Fibroblast of skin of left quadriceps (primary cell): Measurements from ENCODE around the gene CPNE6.
"Not testable (repeated sequence)": the region's sequence is repeated elsewhere in the genome, so short reads cannot be mapped to it uniquely, and the experiment has no call there.

Experiments used
- DNase-seq, 2 experiments: peaks; one replicate each; pipeline ENCODE4 v3.0.0-alpha.2; 2013; ENCODE audit warnings: low read depth in 2 of 2

The CPNE6 gene

DNA sequence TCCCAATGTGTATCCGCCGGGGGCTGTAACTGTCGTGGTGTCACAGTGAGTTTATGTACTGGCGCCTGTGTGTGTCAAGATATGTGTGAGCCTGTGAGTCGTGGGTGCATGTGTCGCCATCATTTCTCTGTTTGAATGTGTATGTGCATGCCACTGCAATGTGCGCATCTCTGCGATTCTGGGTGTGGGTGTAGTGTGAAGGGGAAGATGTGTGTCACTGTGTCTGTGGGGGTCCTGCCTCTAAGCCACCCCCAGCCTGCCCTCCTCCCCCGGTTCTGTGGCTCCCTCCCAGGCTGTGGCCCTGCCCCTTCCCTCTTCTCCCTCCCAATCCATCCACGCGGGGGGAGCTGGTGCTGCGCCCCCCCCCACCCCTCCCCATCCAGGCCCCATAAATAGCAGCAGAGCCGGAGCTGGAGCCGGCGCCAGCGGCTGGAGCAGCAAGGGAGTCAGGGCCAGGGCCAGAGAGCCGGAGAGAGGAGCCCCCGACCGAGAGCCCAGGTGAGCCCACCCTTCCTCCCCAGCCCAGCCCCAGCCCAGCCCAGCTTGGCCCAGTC lies at the start of gene CPNE6:
Gene CPNE6, plus strand, starts transcription at position 419 of the 554 bp plus-strand sequence. CDS start 1,375 bp downstream, outside the sequence.
- no peak for DNase-seq

DNA sequence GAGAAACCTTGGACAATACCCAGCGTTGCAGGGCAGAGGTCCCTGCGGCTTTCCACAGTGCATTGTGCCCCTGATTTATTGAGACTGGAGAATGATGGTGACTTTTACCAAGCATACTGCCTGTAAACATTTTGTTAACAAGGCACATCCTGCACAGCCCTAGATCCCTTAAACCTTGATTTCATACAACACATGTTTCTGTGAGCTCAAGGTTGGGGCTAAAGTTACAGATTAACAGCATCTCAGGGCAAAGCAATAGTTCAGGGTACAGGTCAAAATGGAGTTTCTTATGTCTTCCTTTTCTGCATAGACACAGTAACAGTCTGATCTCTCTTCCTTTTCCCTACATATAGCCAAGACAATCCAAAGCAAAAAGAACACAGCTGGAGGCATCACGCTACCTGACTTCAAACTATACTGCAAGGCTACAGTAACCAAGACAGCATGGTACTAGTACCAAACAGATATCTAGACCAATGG lies 46.4 kb upstream of the CPNE6 start:
- DNase-seq = not testable (repeated sequence)

DNA sequence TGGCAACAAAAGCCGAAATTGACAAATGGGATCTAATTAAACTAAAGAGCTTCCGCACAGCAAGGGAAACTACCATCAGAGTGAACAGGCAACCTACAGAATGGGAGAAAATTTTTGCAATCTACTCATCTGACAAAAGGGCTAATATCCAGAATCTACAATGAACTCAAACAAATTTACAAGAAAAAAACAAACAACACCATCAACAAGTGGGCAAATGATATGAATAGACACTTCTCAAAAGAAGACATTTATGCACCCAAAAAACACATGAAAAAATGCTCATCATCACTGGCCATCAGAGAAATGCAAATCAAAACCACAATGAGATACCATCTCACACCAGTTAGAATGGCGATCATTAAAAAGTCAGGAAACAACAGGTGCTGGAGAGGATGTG lies 41.7 kb upstream of the CPNE6 start:
- not testable (repeated sequence) for DNase-seq

DNA sequence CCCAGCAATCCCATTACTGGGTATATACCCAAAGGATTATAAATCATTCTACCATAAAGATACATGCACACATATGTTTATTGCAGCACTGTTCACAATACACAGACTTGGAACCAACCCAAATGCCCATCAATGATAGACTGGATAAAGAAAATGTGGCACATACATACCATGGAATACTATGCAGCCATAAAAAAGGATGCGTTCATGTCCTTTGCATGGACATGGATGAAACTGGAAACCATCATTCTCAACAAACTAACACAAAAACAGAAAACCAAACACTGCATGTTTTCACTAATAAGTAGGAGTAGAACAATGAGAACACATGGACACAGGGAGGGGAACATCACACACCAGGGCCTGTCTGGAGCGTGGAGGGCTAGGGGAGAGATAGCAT lies 40.0 kb upstream of the CPNE6 start:
- not testable (repeated sequence) for DNase-seq

DNA sequence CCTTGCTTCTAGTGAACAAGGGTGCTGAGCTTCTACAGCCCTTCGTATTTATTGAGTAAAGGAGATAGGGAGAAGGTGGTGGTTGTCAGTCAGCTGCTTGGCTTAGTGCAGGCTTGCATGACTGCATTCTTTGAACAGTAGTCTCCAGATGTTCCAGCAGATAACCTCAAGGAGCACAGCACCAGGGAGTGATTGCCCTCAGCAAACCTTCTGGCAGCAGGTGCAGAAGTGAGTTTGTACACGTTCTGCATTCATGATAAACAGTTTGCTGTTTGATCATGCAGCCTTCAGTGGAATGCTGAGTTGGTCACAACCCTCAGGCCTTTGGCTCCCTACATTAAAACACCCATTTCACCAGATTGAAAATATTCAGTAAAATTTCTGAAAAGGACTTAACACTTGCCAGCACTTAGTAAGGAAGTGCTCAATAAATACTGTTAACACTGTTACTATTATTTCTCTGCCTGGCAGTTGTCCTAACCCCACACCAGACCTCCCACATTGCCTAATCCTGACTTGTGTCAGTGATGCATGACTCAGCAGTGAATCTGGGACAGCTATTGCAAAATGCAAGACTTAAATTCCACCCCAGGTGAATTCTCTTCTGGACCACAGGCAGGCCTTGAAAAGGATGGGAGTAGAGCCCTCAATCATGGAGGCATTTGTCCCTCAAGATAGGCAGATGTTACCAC lies 38.5 kb upstream of the CPNE6 start:
- peak; percentile 59 to 64 for DNase-seq

DNA sequence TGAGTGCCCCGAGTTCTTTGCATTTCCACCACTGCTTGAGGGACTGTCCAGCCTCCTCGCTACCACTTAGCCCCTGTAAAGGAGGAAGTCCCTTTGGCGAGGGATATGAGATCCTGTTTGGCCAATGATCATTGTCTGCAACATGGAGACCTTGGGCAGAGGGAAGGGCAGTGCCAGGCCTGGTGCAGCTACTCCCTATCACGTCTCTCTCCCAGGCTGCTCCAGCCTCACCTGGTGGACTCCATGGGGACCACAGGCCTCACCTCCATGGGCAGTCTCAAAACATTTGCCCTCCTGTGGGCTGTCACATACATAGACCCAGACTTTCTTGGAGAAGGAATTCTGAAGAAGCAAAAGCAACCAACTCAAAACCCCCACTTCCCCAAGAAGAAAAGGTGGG lies 35.6 kb upstream of the CPNE6 start:
- DNase-seq = not testable (repeated sequence)

DNA sequence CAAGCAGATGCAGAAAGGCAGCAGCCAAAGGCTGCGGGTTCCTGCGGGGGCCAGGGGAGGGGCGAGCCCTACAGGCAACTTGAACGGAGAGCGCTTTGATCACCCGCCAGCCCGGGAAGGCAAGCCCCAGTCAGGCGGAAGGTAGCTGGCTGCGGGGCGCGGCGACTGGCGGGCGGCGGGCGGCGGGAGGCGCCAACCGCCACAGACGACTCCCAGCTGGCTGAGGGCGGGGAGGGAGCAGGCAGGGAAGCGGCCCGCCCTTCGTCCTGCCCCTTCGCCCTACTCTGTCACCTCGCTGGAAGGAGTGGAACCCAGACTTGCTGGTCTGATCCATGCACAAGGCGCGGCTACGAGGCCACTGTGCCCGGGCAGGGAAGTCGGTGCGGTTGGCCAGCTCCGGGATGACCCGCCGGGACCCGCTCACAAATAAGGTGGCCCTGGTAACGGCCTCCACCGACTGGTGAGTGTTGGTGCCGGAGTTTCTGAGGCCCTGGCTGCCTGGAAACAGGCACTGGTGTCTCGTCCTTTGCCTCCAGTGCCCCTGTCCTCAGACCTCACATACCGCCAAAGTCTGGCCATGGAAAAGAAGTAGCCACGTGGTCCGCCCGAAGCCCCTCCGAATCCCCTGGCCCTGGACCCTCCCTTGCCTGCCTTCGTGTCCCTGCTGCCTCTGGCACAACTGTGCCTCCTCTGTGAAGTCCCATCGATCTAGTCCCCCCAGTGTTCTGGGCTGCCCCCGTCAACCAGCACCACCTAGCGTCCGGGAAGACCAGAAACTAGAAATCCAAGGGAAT lies 35.0 kb upstream of the CPNE6 start:
- DNase-seq = peak; percentile 29 to 32

DNA sequence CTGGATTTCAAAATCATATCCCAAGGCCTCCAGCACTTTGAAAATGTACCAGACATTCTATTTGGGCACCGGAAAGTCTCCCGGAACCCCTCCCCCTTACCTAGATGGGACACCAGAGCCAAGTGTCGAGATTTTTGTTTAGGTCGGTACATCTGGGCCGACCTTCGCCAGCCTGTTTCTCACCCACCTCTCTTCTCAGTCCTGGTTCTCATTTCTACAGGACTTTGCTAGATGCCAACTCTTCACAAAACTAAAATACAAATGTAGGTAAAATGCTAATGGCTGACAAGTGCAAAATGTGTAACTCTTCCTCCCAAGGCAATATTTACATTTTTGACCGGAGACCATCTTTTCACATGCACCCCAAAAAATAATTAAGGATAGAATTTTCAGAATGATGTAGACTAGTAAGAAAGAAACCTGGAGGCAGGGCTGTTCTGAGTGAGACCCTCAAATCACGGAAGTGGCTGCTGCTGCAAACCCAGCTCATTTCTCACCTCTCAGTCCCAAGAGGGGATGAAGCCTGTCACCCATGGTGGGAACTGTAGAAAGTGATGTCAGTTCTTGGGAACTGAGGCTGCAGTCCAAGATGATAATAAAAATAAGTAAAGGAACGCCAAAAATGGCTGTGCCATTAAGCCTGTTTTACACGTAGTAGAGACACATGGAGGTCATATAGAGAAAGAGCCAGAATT lies 34.3 kb upstream of the CPNE6 start:
- DNase-seq = not testable (repeated sequence)

DNA sequence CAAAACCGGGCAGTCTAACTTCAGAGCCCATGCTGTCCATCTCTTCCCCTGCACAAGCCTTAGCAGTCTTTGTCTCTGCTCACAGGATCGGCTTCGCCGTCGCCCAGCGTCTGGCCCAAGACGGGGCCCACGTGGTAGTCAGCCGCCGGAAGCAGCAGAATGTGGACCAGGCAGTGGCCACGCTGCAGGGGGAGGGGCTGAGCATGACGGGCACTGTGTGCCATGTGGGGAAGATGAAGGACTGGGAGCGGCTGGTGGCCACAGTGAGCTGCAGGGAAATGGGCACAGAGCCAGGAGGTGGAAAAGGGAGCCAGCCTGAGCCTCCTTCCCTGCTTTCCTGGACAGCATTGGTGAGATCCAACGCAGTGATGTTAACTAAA lies 33.7 kb upstream of the CPNE6 start:
- no peak for DNase-seq

DNA sequence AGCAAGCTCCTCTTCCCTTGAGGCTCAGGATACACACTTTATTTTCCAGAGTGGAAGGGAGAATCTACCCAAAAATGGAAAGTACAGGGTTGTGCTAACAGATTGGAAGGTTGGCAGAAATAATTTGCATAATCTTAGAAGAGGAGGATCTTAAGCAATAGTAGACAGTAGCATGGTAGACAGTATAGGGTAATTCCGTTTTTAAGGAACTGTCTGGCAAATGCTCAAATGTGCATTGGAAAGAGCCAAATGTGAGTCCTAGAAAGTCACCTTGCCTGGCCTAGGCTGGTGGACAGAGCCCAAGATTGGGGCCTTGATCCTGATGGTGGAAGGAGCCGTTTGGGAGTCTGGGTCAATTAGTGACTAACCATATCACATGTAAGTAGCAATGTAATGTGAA lies 32.7 kb upstream of the CPNE6 start:
- no peak for DNase-seq

DNA sequence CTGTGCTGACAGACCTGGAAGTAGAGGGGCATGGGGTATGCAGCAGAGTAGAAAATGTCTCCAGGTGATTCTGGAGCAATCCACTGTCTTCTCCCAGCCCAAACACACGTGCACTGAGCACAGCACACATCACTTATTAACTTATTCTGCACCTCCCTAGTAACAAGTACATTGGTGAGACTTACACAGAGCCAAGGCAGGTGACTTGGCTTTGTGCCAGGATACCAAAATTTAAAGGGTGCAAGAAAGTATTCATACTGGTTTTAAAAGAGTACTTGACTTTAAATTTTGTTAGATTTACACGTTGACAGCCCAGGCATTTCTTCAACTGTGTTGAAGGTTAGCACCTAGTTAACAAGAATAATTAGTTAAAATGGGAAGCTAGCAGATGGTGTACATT lies 30.7 kb upstream of the CPNE6 start:
- no peak for DNase-seq

DNA sequence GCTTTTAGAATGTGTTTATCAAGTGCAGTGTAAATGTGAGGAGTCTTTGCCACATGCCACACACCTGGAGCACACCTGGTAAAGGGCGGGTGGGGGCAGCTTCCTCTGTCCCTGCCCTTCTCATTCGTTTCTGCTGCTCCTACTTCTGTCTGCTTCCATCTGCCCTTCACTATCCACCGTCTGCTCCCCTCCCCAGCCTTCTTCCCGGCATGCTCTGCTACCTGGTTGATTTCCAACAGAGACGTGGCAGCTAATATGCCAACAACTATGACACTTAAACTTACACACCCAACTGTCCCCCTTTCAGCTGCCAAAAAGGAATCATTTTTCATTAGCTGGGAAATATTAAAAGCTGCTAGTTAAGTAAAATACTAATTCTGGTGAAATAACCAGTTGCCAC lies 28.6 kb upstream of the CPNE6 start:
- no peak for DNase-seq

DNA sequence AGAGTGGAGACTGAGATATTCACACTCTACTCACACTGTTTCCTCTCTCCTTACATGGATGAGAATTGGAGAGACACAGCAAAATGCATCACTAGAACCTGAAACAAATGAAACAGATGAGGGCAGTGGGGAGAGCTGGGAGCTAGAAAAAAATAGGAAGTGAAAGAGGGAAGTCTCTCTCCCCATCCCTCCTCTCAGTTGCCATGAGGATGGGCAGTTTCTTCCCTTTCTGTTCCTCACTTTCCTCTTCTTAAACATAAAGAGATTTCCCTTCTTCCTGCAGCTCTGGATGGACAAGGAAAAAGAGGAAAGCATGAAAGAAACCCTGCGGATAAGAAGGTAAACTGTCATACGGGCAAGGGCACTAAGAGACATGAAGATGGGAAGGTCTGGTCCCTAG lies 22.4 kb upstream of the CPNE6 start:
- not testable (repeated sequence) for DNase-seq

DNA sequence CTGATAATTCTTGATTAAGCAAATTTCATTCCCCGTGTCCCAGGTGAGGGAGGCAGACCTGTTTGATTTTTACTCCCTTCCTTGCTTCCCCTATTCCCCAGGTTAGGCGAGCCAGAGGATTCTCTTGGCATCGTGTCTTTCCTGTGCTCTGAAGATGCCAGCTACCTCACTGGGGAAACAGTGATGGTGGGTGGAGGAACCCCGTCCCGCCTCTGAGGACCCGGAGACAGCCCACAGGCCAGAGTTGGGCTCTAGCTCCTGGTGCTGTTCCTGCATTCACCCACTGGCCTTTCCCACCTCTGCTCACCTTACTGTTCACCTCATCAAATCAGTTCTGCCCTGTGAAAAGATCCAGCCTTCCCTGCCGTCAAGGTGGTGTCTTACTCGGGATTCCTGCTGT lies 20.6 kb upstream of the CPNE6 start:
- DNase-seq = not testable (repeated sequence)

DNA sequence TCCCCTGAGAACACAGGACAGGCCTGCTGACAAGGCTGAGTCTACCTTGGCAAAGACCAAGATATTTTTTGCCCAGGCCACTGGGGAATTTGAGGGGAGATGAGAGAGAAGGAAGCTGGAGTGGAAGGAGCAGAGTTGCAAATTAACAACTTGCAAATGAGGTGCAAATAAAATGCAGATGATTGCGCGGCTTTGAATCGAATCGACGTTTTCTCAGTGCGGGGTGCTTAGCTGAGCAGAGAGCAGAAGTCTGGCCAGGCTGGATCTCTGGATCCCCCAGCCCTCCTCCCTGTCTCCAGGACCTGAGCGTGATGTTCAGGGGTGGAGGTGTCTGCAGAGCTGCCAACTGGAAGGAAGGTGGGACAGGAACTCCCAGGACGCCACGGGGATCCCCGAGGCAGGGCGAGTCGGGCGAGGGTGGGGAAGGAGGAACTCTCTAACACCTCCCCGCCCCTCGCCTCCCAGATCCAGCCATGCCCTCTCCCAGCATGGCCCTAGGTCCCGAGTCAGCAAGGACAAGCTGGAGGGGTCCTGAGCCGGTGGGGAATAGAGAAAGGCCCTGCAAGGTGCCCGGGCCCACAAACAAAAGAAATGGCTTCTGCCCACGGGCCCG lies 20.1 kb upstream of the CPNE6 start:
- DNase-seq = no peak

DNA sequence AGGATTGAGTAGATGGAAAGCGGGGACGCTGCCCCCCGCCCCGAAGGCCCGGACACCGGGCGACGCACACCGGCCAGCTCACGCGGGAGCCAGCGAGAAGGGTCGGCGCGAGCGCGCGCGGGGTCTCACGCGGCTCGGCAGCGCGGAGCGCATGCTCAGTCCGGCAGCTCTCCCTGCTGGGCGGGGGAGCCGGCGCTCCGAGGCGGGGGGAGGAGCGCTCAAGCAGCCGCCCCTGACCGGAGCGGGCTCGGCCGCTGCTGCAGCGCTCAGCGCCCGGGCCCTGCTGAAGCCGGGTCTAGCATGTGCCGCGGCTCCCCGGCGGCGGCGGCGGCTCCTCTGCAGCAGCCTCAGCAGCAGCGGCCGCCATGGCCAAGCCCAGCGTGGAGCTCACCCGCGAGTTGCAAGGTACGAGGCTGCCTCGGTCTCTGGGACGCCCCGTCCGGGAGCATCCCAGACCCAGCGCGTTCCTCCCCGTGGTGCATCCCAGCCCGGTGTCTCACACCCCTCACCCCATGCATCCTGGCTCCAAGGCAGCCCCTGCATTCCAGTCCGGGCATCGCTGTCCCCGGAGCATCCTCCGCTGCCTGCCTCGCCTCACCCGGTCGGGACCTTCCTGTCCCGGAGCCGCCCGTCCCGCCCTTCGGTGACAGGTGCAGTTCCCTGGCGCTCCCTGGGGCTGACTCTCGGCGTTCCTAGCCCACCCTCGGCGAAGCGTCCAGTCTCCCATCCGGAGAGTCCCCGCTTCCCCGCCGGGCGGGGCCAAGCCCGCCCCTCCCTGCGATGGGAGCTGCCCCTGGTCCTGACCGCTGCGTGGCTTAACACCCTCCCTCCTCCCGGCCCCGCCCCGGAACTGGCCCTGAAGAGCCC lies 19.3 kb upstream of the CPNE6 start, which contains the start of gene CARMIL3:
Gene CARMIL3, plus strand, starts transcription at position 221 of the 867 bp plus-strand sequence. Its CDS starts 145 bp downstream, at position 366.
- no peak for DNase-seq

DNA sequence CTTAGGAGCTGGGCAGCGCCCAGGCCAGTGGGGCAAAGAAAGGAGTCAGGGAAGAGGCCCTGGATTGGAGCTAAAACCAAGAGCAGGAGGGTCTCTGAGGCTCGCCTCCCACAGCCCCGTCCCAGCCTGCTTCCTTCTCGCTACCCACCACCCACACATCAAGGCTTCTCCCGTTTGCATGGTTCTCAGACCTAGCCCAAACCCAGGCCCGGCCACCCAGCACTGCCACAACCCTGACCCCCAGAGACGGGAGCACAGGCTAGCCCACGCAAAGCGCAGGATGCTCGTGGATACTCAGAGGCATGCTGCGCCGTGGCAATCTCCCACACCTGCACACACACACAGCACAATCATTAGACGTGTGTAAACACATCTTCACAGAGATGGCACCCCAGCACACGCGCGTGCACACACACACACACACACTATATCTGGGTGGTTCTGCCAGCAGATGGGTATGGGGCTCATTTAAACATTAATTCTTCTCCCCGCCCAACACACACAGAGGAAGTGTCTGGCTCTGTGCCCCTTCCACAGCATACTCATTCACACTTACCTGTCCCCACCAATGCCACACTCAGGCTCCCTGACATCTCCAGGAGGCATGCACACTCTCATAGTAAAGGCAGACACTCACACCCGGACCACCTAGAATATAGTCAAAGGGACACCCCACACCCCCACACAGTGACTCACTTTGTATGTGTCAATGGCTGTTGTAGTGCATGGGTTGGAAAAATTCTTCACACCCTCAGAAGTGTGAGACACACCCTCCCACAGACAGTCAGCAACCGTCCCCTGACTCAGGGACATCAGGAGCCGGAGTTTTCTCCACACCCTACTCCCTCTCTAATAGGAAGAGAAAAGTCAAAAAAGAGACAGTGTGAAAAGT lies 18.5 kb upstream of the CPNE6 start:
- DNase-seq = no peak

DNA sequence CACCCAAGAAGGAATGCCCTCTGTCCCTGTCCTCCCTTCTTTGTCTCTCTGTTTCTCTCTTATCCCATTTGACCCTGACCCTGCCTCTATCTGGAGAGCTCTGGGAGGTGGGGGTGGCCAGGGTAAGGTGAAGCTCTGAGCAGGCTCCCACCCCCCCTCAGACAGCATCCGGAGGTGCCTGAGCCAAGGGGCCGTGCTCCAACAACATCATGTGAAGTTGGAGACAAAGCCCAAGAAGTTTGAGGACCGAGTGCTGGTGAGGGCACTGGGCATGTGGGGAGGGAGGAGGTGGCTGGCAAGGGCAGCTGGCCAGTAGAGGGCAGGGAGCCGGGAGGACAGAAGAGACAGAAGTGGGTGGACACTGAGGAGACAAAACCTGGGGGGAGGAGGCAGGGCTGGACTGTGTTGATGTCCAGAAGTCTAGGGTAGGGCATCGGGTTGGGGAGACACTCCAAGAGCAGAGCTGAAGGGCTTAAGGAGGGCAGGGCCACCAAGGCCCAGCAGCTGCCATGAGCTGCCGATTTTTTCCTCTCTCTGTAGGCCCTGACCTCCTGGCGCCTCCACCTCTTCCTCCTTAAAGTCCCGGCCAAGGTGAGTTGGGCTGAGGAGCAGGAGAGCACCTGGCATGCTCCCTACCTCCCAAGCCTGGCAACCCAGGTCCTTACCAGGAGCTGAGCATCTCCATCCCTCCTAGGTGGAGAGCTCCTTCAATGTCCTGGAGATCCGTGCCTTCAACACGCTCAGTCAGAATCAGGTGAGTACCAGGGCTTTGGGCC lies 17.6 kb upstream of the CPNE6 start:
- DNase-seq = no peak

DNA sequence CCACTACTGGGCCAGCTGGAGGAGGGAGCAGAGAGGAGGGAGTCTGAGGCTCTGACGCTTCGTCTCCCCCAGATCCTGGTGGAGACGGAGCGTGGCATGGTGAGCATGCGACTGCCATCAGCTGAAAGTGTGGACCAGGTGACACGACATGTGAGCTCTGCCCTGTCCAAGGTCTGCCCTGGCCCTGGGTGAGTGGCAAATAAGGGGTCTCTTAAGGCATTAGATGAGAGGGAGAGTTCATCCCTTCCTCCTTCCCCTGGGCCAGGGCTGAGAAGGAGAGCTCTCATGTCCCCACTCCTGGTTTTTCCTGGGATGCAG lies 17.1 kb upstream of the CPNE6 start:
- no peak for DNase-seq
